Epithelial cell of esophagus (primary cell): ENCODE measurements around the gene KCTD15.

Experiments
- DNase-seq: peaks from one replicate; pipeline ENCODE4 v3.0.0; 2010; ENCODE audit warnings: low read depth
- H3K4me3 ChIP-seq: 2 replicates; pipeline ENCODE4 v1.5.1; 2011; ENCODE audit warnings: mild to moderate bottlenecking, low read length, control low read depth
- CTCF ChIP-seq: IDR thresholded peaks from 2 replicates; pipeline ENCODE4 v1.5.1; 2011; ENCODE audit warnings: low read depth, mild to moderate bottlenecking, low read length, control low read depth, inconsistent platforms; ENCODE audit not compliant: insufficient read depth; ENCODE audit errors: missing control alignments

The KCTD15 gene

DNA sequence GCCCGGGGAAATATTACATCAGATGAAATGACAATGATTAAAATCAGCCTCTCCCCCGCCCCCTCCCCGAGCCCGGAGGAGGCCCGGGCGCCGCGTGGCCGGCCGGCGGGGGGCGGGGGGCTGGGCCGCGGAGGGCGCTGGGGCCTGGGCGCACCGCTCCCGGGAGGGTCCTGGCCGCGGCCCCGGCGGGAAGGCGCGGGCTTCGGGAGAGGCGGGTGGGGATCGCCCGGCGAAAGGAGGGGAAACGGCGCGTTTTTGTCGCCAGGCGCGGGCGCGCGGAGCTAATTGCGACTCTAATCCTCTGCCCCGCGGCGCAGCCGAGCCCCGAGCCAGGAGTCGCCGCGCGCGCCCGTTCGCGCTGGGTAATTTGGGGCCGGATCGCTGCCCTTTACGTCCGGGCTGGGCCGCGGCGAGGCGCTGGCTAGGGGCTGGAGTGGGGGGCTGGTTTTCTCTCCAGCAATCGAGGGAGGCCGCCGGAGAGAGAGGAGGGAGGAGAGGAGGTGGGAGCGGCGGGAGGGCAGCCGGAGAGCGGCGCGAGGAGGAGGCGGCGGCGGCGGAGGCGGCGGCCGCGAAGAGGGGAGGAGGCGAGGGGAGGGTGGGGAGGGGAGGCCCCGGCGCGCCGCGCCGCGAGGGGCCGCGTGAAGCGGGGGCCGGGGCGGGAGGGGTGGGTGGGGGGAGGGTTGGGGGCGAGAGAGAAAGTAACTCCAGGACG, at the start of gene KCTD15:
TSS of gene KCTD15 (plus strand) at position 707 of the 712 bp plus-strand sequence. CDS start 3,585 bp downstream, outside the sequence.
- peak; percentile 57 for DNase-seq
- TF ChIP-seq CTCF: no peak
- H3K4me3 ChIP-seq: peak within 1 kb of the TSS; percentile 77

- DNase-seq: no peak
- H3K4me3 ChIP-seq: no peak overlapping the region
- TF ChIP-seq CTCF: no peak
Measured at GRCh38 chr19:33747273-33747672, 49.4 kb upstream of the KCTD15 start.

DNA sequence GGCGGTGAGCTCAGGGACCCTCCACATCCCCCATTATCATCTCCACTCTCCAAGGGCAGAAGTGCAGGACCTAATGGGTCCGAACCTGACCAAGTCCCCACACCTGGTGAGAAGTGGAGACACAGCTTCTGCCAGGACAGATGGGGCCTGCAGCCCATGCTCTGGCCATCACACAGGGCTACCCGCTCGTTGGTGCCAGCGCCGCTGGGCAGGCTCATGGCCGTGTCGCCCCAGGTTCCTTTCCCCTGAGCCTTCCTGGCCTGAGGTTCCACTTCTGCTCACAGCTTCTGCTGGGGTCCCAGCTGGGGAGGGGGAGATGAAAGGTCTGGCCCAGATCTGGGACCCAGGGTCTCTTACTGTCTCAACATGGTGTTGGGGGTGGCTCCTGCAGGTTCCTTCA, 48.4 kb upstream of the KCTD15 start:
- no peak for TF ChIP-seq CTCF
- no peak for DNase-seq
- no peak overlapping the region for H3K4me3 ChIP-seq

- TF ChIP-seq CTCF: no peak
- DNase-seq: no peak
Measured at GRCh38 chr19:33749016-33749415, 47.7 kb upstream of the KCTD15 start.

GRCh38 chr19:33749619-33750175, 47.0 kb upstream of the KCTD15 start:
- H3K4me3 ChIP-seq: no peak overlapping the region
- DNase-seq: no peak
- no peak for TF ChIP-seq CTCF

More at GRCh38 chr19:33749016-33749415, 47.7 kb upstream of the KCTD15 start:
- no peak overlapping the region for H3K4me3 ChIP-seq

- no peak for DNase-seq
- H3K4me3 ChIP-seq: no peak overlapping the region
- TF ChIP-seq CTCF: no peak
Measured at GRCh38 chr19:33750587-33751435, 45.9 kb upstream of the KCTD15 start.
